K562 (cell line): ENCODE results near the gene ATP8B4. TPM values are rescaled to one million over a fixed set of nuclear protein-coding genes. Genes with fewer than 3 reads are reported as not detected.

Experiments
- ATF7 ChIP-seq: fragments of 450-650 bp; IDR thresholded peaks from 2 replicates; pipeline ENCODE4 v1.7.1; 2014; ENCODE audit warnings: mild to moderate bottlenecking, moderate library complexity
- CBX3 ChIP-seq, 2 experiments: IDR thresholded peaks; 1 replicate in 1 of 2; 2 replicates in 1 of 2; pipeline ENCODE4 v1.6.1; 2012; ENCODE audit warnings: inconsistent platforms in 2 of 2, low read length in 2 of 2, borderline replicate concordance in 1 of 2, control low read depth in 1 of 2
- EHMT2 ChIP-seq: fragments of 450-650 bp; IDR thresholded peaks from 2 replicates; pipeline ENCODE4 v1.6.1; 2018; ENCODE audit warnings: antibody characterized with exemption
- FOXA3 ChIP-seq, 2 experiments: fragments of 450-650 bp in 1 of 2; sonication (generic) in 1 of 2; formaldehyde crosslinking; IDR thresholded peaks in 1 of 2; conservative IDR thresholded peaks in 1 of 2; 2 replicates each; pipeline versions ENCODE4 v1.4.0 to v1.8.0; 2020 to 2022; ENCODE audit warnings: mild to moderate bottlenecking in 2 of 2, missing genetic modification reagents in 1 of 2
- HNRNPH1 ChIP-seq: fragments of 200-400 bp; formaldehyde crosslinking; optimal IDR thresholded peaks from 2 replicates; pipeline ENCODE3; 2017; ENCODE audit warnings: low read depth, mild to moderate bottlenecking, low read length, moderate library complexity
- NCOA2 ChIP-seq, 2 experiments: fragments of 450-650 bp; IDR thresholded peaks; 2 replicates each; pipeline ENCODE4 v1.6.1; 2018; ENCODE audit warnings: mild to moderate bottlenecking in 2 of 2, moderate library complexity in 1 of 2; ENCODE audit not compliant: partially characterized antibody in 2 of 2
- PHF8 ChIP-seq: fragments of 200-600 bp; sonication (generic); IDR thresholded peaks from 2 replicates; pipeline ENCODE4 v1.6.1; 2012; ENCODE audit warnings: mixed run types, mild to moderate bottlenecking, inconsistent platforms, low read length, moderate library complexity, borderline replicate concordance
- ZBTB7A ChIP-seq: IDR thresholded peaks from 2 replicates; pipeline ENCODE4 v1.6.1; 2011; ENCODE audit warnings: low read depth, mild to moderate bottlenecking, low read length, moderate library complexity, borderline replicate concordance; ENCODE audit not compliant: control insufficient read depth
- ZNF583 ChIP-seq: fragments of 250-450 bp; sonication (Bioruptor Pico); IDR thresholded peaks from 2 replicates; pipeline ENCODE4 v1.4.0; 2020
- polyA plus RNA-seq, 8 experiments: library from polyadenylated mRNA; depleted of rRNA in 4 of 8; stranded (reverse) in 5 of 8; unstranded in 3 of 8; fragments of >200 nt; fragmentation: Nextera tagmentation in 2 of 8; fragmentation: Illumina TruSeq in 1 of 8; extraction: Ambion mirVana in 2 of 8; extraction: Trizol in 1 of 8; gene quantifications; 2 replicates each; pipeline versions ENCODE4 v1.2.1 to v1.2.3, GENCODE V29; 2011 to 2014; ENCODE audit warnings: inconsistent platforms in 1 of 8, missing spikeins in 1 of 8
- total RNA-seq, 7 experiments: library from RNA; depleted of rRNA in 6 of 7; stranded (reverse); fragments of >200 nt in 6 of 7; fragmentation: Illumina TruSeq in 2 of 7; extraction: Trizol in 2 of 7; gene quantifications; 2 replicates each; pipeline versions ENCODE4 v1.2.1 to v1.2.3, GENCODE V29; 2011 to 2021; ENCODE audit warnings: low replicate concordance in 1 of 7
- TF ChIP-seq, protein P1 (sequence below): IDR thresholded peaks from 2 replicates; pipeline ENCODE4 v1.6.1; 2014; ENCODE audit warnings: antibody characterized with exemption
- TF ChIP-seq, protein P2 (sequence below): fragments of 250-450 bp; sonication (Bioruptor Pico); IDR thresholded peaks from 2 replicates; pipeline ENCODE4 v1.5.0; 2020; ENCODE audit warnings: mild to moderate bottlenecking, borderline replicate concordance
- TF ChIP-seq, protein P3 (sequence below), 2 experiments: fragments of 450-650 bp; conservative IDR thresholded peaks; 2 replicates each; pipeline ENCODE4 v1.6.1; 2017; ENCODE audit warnings: mild to moderate bottlenecking in 2 of 2, moderate library complexity in 2 of 2
- TF ChIP-seq, protein P4 (sequence below), 2 experiments: fragments of 450-650 bp; formaldehyde crosslinking in 1 of 2; IDR thresholded peaks; 2 replicates each; pipeline versions ENCODE4 v1.4.0 to v1.6.1; 2014 to 2020; ENCODE audit warnings: mild to moderate bottlenecking in 2 of 2, borderline replicate concordance in 1 of 2, low read depth in 1 of 2

ATP8B4 gene
- total and polyA plus RNA-seq, 9 of the 15 experiments (the other 6 are each of a cell fraction or from before 2014, with no cell fraction given), result 0.14 to 2.5 (median 0.44) TPM

DNA sequence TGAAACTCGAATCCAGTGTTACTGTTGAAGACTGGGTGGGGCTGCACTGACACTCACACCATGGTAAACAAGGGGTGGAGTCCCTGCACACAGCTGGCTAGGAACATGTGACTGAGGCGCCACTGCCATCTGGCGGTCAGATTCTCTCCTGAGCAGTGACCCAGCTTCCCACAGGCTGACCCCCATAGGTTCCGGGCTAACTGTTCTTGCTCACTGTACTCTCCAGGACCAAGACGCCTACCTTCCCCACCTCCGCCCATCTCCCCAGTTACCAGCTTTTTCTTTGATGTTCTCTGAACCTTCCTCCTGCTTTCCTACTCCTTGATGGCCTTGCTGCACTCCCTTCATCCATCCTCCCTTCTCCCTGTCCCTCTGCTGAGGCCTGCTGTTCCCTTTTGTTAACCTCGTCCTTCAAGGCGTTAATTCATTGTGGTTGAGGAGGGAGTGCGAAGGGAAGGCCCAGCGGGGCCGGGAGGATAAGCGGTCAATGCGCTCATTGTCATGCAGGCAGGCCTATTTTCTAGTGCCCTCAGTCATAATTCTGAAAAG, 115.2 kb downstream of the ATP8B4 start (continued):
- TF ChIP-seq, protein P1, sequence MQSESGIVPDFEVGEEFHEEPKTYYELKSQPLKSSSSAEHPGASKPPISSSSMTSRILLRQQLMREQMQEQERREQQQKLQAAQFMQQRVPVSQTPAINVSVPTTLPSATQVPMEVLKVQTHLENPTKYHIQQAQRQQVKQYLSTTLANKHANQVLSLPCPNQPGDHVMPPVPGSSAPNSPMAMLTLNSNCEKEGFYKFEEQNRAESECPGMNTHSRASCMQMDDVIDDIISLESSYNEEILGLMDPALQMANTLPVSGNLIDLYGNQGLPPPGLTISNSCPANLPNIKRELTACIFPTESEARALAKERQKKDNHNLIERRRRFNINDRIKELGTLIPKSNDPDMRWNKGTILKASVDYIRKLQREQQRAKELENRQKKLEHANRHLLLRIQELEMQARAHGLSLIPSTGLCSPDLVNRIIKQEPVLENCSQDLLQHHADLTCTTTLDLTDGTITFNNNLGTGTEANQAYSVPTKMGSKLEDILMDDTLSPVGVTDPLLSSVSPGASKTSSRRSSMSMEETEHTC, result peak; percentile 92
- TF ChIP-seq EHMT2 (no peak), ATF7 (peak; percentile 30; the same call in 1 of the 2 replicates), PHF8 (no peak), ZNF583 (CRISPR knock-in tag) (no peak), CBX3 (IDR thresholded peaks at IDR 0.05; ENCODE audit: borderline replicate concordance in 1 of 2, low read length in 2 of 2) (no peak), ZBTB7A (no peak), NCOA2 (IDR thresholded peaks at IDR 0.05; ENCODE audit: partially characterized antibody in 2 of 2) (no peak), HNRNPH1 (no peak), FOXA3 (CRISPR knock-in tag; conservative IDR thresholded peaks at IDR 0.05 in 1 of 2, IDR thresholded peaks at IDR 0.05 in 1 of 2) (peak; percentile 87 to 95)
- TF ChIP-seq, protein P2, sequence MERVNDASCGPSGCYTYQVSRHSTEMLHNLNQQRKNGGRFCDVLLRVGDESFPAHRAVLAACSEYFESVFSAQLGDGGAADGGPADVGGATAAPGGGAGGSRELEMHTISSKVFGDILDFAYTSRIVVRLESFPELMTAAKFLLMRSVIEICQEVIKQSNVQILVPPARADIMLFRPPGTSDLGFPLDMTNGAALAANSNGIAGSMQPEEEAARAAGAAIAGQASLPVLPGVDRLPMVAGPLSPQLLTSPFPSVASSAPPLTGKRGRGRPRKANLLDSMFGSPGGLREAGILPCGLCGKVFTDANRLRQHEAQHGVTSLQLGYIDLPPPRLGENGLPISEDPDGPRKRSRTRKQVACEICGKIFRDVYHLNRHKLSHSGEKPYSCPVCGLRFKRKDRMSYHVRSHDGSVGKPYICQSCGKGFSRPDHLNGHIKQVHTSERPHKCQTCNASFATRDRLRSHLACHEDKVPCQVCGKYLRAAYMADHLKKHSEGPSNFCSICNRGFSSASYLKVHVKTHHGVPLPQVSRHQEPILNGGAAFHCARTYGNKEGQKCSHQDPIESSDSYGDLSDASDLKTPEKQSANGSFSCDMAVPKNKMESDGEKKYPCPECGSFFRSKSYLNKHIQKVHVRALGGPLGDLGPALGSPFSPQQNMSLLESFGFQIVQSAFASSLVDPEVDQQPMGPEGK (CRISPR knock-in tag), result no peak
- TF ChIP-seq, protein P3, sequence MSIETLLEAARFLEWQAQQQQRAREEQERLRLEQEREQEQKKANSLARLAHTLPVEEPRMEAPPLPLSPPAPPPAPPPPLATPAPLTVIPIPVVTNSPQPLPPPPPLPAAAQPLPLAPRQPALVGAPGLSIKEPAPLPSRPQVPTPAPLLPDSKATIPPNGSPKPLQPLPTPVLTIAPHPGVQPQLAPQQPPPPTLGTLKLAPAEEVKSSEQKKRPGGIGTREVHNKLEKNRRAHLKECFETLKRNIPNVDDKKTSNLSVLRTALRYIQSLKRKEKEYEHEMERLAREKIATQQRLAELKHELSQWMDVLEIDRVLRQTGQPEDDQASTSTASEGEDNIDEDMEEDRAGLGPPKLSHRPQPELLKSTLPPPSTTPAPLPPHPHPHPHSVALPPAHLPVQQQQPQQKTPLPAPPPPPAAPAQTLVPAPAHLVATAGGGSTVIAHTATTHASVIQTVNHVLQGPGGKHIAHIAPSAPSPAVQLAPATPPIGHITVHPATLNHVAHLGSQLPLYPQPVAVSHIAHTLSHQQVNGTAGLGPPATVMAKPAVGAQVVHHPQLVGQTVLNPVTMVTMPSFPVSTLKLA (conservative IDR thresholded peaks at IDR 0.05), result peak; percentile 65 to 86
- TF ChIP-seq, protein P4, sequence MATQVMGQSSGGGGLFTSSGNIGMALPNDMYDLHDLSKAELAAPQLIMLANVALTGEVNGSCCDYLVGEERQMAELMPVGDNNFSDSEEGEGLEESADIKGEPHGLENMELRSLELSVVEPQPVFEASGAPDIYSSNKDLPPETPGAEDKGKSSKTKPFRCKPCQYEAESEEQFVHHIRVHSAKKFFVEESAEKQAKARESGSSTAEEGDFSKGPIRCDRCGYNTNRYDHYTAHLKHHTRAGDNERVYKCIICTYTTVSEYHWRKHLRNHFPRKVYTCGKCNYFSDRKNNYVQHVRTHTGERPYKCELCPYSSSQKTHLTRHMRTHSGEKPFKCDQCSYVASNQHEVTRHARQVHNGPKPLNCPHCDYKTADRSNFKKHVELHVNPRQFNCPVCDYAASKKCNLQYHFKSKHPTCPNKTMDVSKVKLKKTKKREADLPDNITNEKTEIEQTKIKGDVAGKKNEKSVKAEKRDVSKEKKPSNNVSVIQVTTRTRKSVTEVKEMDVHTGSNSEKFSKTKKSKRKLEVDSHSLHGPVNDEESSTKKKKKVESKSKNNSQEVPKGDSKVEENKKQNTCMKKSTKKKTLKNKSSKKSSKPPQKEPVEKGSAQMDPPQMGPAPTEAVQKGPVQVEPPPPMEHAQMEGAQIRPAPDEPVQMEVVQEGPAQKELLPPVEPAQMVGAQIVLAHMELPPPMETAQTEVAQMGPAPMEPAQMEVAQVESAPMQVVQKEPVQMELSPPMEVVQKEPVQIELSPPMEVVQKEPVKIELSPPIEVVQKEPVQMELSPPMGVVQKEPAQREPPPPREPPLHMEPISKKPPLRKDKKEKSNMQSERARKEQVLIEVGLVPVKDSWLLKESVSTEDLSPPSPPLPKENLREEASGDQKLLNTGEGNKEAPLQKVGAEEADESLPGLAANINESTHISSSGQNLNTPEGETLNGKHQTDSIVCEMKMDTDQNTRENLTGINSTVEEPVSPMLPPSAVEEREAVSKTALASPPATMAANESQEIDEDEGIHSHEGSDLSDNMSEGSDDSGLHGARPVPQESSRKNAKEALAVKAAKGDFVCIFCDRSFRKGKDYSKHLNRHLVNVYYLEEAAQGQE (IDR thresholded peaks at IDR 0.05; ENCODE audit: borderline replicate concordance), result peak; percentile 86
- TF ChIP-seq, protein P4 (CRISPR knock-in tag; IDR thresholded peaks at IDR 0.05; ENCODE audit: low read depth), result no peak
